NCI-H187 treated with DMSO at 0.1 percent for 48 hours (cell line): ENCODE results near the gene DUSP7.

Experiments used
- DNase-seq: peaks from one replicate; lab custom pipeline; 2025; lab: John Stamatoyannopoulos, UW

DUSP7 gene

GRCh38 chr3:52006820-52007133, 49.6 kb downstream of the DUSP7 start:
- DNase-seq: no peak

GRCh38 chr3:52006017-52006819, 50.2 kb downstream of the DUSP7 start:
- DNase-seq: no peak

GRCh38 chr3:52005571-52005986, 50.8 kb downstream of the DUSP7 start:
- no peak for DNase-seq

GRCh38 chr3:52004906-52005395, 51.4 kb downstream of the DUSP7 start:
- DNase-seq: no peak

GRCh38 chr3:52004163-52004787, 52.1 kb downstream of the DUSP7 start:
- no peak for DNase-seq

- no peak for DNase-seq
These were observed 53.6 kb downstream of the DUSP7 start for GRCh38 chr3:52002748-52003147.

GRCh38 chr3:52001443-52001974, 54.9 kb downstream of the DUSP7 start:
- no peak for DNase-seq

- no peak for DNase-seq
These were observed 56.5 kb downstream of the DUSP7 start for GRCh38 chr3:51999846-52000245.
